PFSK-1 (cell line): ENCODE results near the gene RBM26.

Experiments used
- FOXP2 ChIP-seq: optimal IDR thresholded peaks from 2 replicates; pipeline ENCODE3; 2011; ENCODE audit warnings: borderline replicate concordance, control low read depth, inconsistent platforms; ENCODE audit not compliant: insufficient read depth; ENCODE audit errors: extremely low read length, extremely low read depth
- POLR2AphosphoS5 ChIP-seq: IDR thresholded peaks from 2 replicates; pipeline ENCODE4 v1.6.1; 2012; ENCODE audit warnings: low read depth, mild to moderate bottlenecking, control low read depth, low read length, moderate library complexity
- REST ChIP-seq, 2 experiments: IDR thresholded peaks; 2 replicates each; pipeline versions ENCODE4 v1.6.1 to v1.8.0; 2011 to 2012; ENCODE audit warnings: low read depth in 2 of 2, low read length in 2 of 2, control low read depth in 1 of 2, inconsistent platforms in 1 of 2, mild to moderate bottlenecking in 1 of 2, moderate library complexity in 1 of 2; ENCODE audit not compliant: insufficient read depth in 1 of 2
- SIN3A ChIP-seq: IDR thresholded peaks from 2 replicates; pipeline ENCODE4 v1.6.1; 2012; ENCODE audit warnings: mild to moderate bottlenecking, low read length, moderate library complexity, borderline replicate concordance; ENCODE audit not compliant: insufficient read depth
- TAF1 ChIP-seq: IDR thresholded peaks from 2 replicates; pipeline ENCODE4 v1.6.1; 2012; ENCODE audit warnings: low read length, control low read depth, borderline replicate concordance; ENCODE audit not compliant: insufficient read depth

The RBM26 gene

GRCh38 chr13:79403113-79403512, 2.9 kb downstream of the RBM26 start:
- TF ChIP-seq POLR2AphosphoS5, result no peak
- no peak for TF ChIP-seq FOXP2
- no peak for TF ChIP-seq REST (IDR thresholded peaks at IDR 0.05; ENCODE audit: insufficient read depth in 1 of 2, low read depth in 2 of 2, low read length in 2 of 2)
- TF ChIP-seq TAF1, result no peak
- TF ChIP-seq SIN3A, result no peak

DNA sequence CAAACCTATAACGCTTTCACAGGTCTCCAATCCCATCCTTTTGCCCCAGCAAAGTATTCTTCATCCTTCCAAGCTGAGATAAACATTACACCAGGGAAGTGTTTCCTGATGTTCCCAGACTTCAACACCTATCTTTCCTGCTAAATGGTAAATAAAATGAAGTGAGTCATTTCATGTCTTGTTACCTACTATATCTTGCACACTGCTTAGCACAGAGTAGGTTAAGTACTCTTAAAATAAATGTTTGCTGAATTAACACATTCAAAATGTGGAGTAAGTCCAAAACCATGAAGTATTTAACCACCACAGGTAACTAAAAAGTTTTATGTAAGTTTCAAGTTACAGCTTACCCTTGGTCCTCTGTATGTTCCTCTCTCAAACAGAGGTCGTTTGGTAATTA, 3.4 kb downstream of the RBM26 start:
- TF ChIP-seq FOXP2 (no peak), SIN3A (no peak), TAF1 (no peak), REST (IDR thresholded peaks at IDR 0.05; ENCODE audit: insufficient read depth in 1 of 2, low read depth in 2 of 2, low read length in 2 of 2) (no peak), POLR2AphosphoS5 (no peak)

DNA sequence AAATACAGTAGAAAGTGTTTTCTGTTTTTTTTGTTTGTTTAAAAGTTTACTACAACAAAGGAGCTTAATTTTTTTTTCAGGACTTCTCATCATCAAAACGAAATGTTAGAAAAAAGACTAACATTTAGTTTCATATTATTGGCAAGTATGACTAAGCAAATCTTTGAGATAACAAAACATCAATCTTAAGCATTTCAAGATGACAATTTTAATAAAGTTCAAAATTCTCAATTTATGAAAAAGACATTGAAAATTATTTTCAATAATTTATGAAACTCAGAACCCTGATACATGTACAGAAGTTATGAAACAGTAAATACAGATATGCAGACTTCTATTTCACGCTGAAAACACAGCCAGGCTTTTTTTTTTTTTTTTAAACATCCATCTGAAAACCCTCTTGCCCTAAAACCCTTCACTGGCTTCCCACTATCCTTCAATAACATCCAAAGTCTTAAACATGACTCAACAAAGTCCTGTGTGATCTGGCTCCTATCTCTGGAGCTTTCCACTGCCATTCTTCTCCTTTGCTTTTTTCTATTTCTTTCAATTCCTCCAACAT, 3.9 kb downstream of the RBM26 start:
- TF ChIP-seq SIN3A (no peak), REST (IDR thresholded peaks at IDR 0.05; ENCODE audit: insufficient read depth in 1 of 2, low read depth in 2 of 2, low read length in 2 of 2) (no peak), TAF1 (no peak), POLR2AphosphoS5 (no peak), FOXP2 (no peak)

- TF ChIP-seq POLR2AphosphoS5 (no peak), FOXP2 (no peak), TAF1 (no peak), SIN3A (no peak), REST (IDR thresholded peaks at IDR 0.05; ENCODE audit: insufficient read depth in 1 of 2, low read depth in 2 of 2, low read length in 2 of 2) (no peak)
These were observed 4.6 kb downstream of the RBM26 start for GRCh38 chr13:79401259-79402070.
